Choroid plexus epithelial cell (primary cell): ENCODE data around the gene INPP5A.
"Not testable (repeated sequence)": the region's sequence is repeated elsewhere in the genome, so short reads cannot be mapped to it uniquely, and the experiment has no call there.

Experiments used
- DNase-seq: peaks from one replicate; pipeline ENCODE4 v3.0.0-alpha.2; 2010; ENCODE audit warnings: low read depth
- H3K4me3 ChIP-seq: 2 replicates; pipeline ENCODE4 v1.5.1; 2011; ENCODE audit warnings: low read depth, mild to moderate bottlenecking, control low read depth, low read length, moderate library complexity
- CTCF ChIP-seq: conservative IDR thresholded peaks from 2 replicates; pipeline ENCODE4 v1.5.1; 2011; ENCODE audit warnings: low read depth, mild to moderate bottlenecking, control low read depth, inconsistent platforms, low read length, moderate library complexity

INPP5A gene

GRCh38 chr10:132765435-132765834 is 227.8 kb downstream of the INPP5A start:
- no peak for DNase-seq
- H3K4me3 ChIP-seq, result no peak overlapping the region
- TF ChIP-seq CTCF, result no peak

- no peak overlapping the region for H3K4me3 ChIP-seq
- no peak for TF ChIP-seq CTCF
- no peak for DNase-seq
These were observed 228.7 kb downstream of the INPP5A start for GRCh38 chr10:132766291-132766690.

GRCh38 chr10:132768346-132769248 is 231.0 kb downstream of the INPP5A start:
- no peak for TF ChIP-seq CTCF
- no peak overlapping the region for H3K4me3 ChIP-seq
- no peak for DNase-seq

GRCh38 chr10:132770061-132771021 is 232.8 kb downstream of the INPP5A start:
- no peak for DNase-seq
- no peak for TF ChIP-seq CTCF
- no peak overlapping the region for H3K4me3 ChIP-seq

GRCh38 chr10:132772816-132773215 is 235.2 kb downstream of the INPP5A start:
- not testable (repeated sequence) for DNase-seq

GRCh38 chr10:132774181-132774901 is 236.8 kb downstream of the INPP5A start:
- no peak overlapping the region for H3K4me3 ChIP-seq
- DNase-seq, result no peak
- TF ChIP-seq CTCF, result no peak

More at GRCh38 chr10:132772816-132773215, 235.2 kb downstream of the INPP5A start:
- not testable (repeated sequence) for H3K4me3 ChIP-seq
